Osteoblast (primary cell): ENCODE data around the gene SHISAL2B. TPM values are rescaled to one million over a fixed set of nuclear protein-coding genes. Genes with fewer than 3 reads are reported as not detected.
A peak's percentile ranks its signal among the peaks of the same experiment; 100 is the strongest.
"Not testable (repeated sequence)": the region's sequence is repeated elsewhere in the genome, so short reads cannot be mapped to it uniquely, and the experiment has no call there.

ENCODE experiments used
- DNase-seq: peaks from one replicate; pipeline ENCODE4 v3.0.0; 2011; ENCODE audit warnings: low spot score, mixed read lengths; ENCODE audit not compliant: insufficient read length; ENCODE audit errors: missing footprints
- H2AFZ ChIP-seq: 2 replicates; pipeline ENCODE4 v1.6.0; 2011; ENCODE audit warnings: mild to moderate bottlenecking, low read length
- H3K27ac ChIP-seq: 2 replicates; pipeline ENCODE4 v1.5.1; 2011; ENCODE audit warnings: mild to moderate bottlenecking, low read depth, low read length, moderate library complexity
- H3K27me3 ChIP-seq: 2 replicates; pipeline ENCODE4 v1.6.0; 2012; ENCODE audit warnings: mild to moderate bottlenecking, control low read depth, inconsistent platforms, low read length, moderate library complexity; ENCODE audit not compliant: insufficient read depth
- H3K36me3 ChIP-seq: 2 replicates; pipeline ENCODE4 v1.5.1; 2011; ENCODE audit warnings: mild to moderate bottlenecking, low read length, control low read depth, moderate library complexity; ENCODE audit not compliant: insufficient read depth
- H3K4me1 ChIP-seq: 2 replicates; pipeline ENCODE4 v1.5.1; 2011; ENCODE audit warnings: mild to moderate bottlenecking, low read length, control low read depth, moderate library complexity; ENCODE audit not compliant: insufficient read depth
- H3K4me2 ChIP-seq: 2 replicates; pipeline ENCODE4 v1.6.0; 2011; ENCODE audit warnings: mild to moderate bottlenecking, low read length; ENCODE audit not compliant: insufficient read depth
- H3K4me3 ChIP-seq: fragments of 200-600 bp; sonication (generic); 3 replicates; pipeline ENCODE4 v1.5.1; 2012; ENCODE audit warnings: mild to moderate bottlenecking, low read length, inconsistent platforms; ENCODE audit not compliant: insufficient read depth
- H3K79me2 ChIP-seq: 2 replicates; pipeline ENCODE4 v1.6.0; 2012; ENCODE audit warnings: mild to moderate bottlenecking, low read length, control low read depth, inconsistent platforms; ENCODE audit not compliant: insufficient read depth
- H3K9me3 ChIP-seq: 2 replicates; pipeline ENCODE4 v1.5.1; 2011; ENCODE audit warnings: low read depth, low read length, control low read depth
- H4K20me1 ChIP-seq: 2 replicates; pipeline ENCODE4 v1.6.0; 2012; ENCODE audit warnings: mild to moderate bottlenecking, low read length, control low read depth; ENCODE audit not compliant: insufficient read depth
- total RNA-seq: library from RNA; depleted of rRNA; stranded (reverse); fragments of >200 nt; gene quantifications from 2 replicates; pipeline ENCODE4 v1.2.3, GENCODE V29; 2012
- TF ChIP-seq, protein P1 (sequence below): IDR thresholded peaks from 2 replicates; pipeline ENCODE4 v1.5.1; 2011; ENCODE audit warnings: mild to moderate bottlenecking, low read depth, low read length, moderate library complexity; ENCODE audit errors: extremely low read depth

Gene SHISAL2B
- total RNA-seq, 1 donor, result not detected

DNA sequence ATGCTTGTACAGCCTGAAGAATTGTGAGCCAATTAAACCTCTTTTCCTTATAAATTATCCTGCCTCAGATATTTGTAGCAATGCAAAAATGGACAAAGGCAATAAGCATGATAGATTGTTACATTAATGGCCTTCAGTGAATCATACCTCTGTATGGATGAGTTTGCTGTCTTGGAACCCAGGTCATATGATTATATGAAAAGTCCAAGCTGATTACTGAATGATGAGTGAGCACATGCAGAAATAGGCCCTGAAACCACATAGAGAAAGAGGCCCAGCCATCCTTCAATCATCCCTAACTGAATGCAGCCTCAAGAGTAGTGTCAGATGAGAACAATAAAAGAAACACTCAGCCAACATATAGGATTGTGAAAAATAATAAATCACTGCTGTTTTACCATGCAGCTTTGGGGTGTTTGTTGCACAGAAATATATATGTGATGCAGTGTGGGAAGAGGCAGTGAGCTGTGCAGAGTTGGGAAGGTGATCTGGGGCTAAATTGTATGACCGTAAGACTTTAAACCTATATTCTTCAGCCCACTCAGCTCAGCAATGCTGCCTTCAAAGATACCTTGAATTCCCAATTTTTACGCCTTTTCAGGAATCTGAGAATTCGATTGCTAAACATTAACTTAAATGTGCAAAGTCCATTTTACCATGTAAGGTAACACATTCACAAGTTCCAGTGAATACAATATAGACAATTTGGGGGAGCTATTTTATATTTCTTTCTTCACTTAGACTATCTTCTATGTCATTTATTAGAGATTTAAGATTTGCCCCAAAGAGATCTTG lies 36.3 kb upstream of the SHISAL2B start:
- no peaks in the 10 kb centered on the region for H3K79me2 ChIP-seq
- H3K27me3 ChIP-seq, result no peaks in the 10 kb centered on the region
- TF ChIP-seq, protein P1, sequence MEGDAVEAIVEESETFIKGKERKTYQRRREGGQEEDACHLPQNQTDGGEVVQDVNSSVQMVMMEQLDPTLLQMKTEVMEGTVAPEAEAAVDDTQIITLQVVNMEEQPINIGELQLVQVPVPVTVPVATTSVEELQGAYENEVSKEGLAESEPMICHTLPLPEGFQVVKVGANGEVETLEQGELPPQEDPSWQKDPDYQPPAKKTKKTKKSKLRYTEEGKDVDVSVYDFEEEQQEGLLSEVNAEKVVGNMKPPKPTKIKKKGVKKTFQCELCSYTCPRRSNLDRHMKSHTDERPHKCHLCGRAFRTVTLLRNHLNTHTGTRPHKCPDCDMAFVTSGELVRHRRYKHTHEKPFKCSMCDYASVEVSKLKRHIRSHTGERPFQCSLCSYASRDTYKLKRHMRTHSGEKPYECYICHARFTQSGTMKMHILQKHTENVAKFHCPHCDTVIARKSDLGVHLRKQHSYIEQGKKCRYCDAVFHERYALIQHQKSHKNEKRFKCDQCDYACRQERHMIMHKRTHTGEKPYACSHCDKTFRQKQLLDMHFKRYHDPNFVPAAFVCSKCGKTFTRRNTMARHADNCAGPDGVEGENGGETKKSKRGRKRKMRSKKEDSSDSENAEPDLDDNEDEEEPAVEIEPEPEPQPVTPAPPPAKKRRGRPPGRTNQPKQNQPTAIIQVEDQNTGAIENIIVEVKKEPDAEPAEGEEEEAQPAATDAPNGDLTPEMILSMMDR, result no peak
- H2AFZ ChIP-seq, result no peak overlapping the region
- H3K4me1 ChIP-seq, result peaks cover 5% of the 10 kb centered on the region
- no peak overlapping the region for H3K27ac ChIP-seq
- no peaks in the 10 kb centered on the region for H4K20me1 ChIP-seq
- no peak overlapping the region for H3K4me3 ChIP-seq
- H3K36me3 ChIP-seq, result no peaks in the 10 kb centered on the region
- peak; percentile 64 for DNase-seq
- no peak overlapping the region for H3K4me2 ChIP-seq
- no peaks in the 10 kb centered on the region for H3K9me3 ChIP-seq

DNA sequence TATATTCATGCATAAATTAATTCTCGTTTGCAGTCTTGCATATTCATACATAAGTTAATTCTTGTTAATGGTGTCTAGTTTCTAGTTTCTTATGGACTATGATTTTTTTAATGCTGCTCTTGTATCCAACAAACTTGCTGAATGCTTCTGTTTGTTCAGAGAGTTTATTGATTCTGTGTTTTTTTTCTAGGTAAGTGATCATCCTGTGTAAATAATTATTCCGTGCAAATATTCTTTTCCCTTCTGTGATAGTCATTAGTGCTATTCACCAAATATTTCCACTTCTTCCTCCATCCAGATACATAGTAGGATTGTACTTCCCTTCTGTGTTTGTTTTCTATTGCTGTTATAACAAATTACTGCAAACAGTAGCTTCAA lies 35.8 kb upstream of the SHISAL2B start:
- no peak for DNase-seq
- Histone ChIP-seq H4K20me1 (no peaks in the 10 kb centered on the region), H3K4me2 (no peak overlapping the region), H3K79me2 (no peaks in the 10 kb centered on the region), H3K4me1 (peaks cover 5% of the 10 kb centered on the region), H2AFZ (no peak overlapping the region), H3K9me3 (no peaks in the 10 kb centered on the region), H3K36me3 (no peaks in the 10 kb centered on the region), H3K27ac (no peak overlapping the region), H3K4me3 (no peak overlapping the region), H3K27me3 (peaks cover 1% of the 10 kb centered on the region)
- TF ChIP-seq, protein P1, result no peak

DNA sequence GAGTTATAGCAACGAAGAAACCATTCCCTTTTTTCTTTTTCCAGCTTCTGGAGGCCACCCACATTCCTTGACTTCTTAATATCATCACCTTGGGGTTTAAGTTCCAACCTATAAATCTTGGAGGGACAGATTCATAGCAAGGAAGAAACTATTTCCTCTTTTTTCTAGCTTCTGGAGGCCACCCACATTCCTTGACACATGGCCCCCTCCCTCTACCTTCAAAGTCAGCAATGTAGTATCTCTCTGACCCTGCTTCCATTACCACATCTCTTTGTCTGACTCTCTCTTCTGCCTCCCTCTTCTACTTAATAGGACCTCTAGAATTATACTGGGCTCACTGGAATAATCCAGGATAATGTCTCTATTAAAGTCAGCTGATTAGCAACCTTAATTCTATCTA lies 34.7 kb upstream of the SHISAL2B start:
- no peak overlapping the region for H3K4me3 ChIP-seq
- H3K79me2 ChIP-seq, result no peaks in the 10 kb centered on the region
- peaks cover 5% of the 10 kb centered on the region for H3K4me1 ChIP-seq
- no peak overlapping the region for H2AFZ ChIP-seq
- H4K20me1 ChIP-seq, result no peaks in the 10 kb centered on the region
- H3K9me3 ChIP-seq, result no peaks in the 10 kb centered on the region
- TF ChIP-seq, protein P1, result no peak
- H3K27ac ChIP-seq, result no peak overlapping the region
- no peak for DNase-seq
- peaks cover 2% of the 10 kb centered on the region for H3K27me3 ChIP-seq
- H3K4me2 ChIP-seq, result no peak overlapping the region
- H3K36me3 ChIP-seq, result no peaks in the 10 kb centered on the region

DNA sequence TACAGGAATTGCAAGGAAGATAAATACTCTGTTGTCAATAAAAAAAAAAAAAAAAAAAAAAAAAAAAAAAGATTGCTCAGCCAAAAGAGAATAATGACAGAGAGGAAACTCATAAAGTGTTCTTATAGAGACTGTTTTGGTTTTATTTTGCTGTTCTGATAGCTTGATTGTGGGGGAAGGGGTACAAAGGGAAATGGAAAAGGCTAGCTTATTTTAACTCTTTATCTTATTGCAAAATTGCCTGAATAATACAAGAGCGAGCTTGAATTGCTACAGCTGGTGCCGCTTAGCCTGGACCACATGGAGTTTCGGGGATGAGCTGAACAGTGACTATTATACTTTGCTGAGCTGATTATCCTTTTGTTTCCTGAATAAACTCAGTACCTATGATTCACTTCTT lies 31.0 kb upstream of the SHISAL2B start:
- peaks cover 2% of the 10 kb centered on the region for H3K4me1 ChIP-seq
- DNase-seq, result no peak
- H3K27me3 ChIP-seq, result peaks cover 2% of the 10 kb centered on the region
- TF ChIP-seq, protein P1, result no peak
- H3K36me3 ChIP-seq, result no peaks in the 10 kb centered on the region
- no peak overlapping the region for H3K4me3 ChIP-seq
- no peak overlapping the region for H3K27ac ChIP-seq
- H3K79me2 ChIP-seq, result no peaks in the 10 kb centered on the region
- H3K9me3 ChIP-seq, result no peaks in the 10 kb centered on the region
- H4K20me1 ChIP-seq, result no peaks in the 10 kb centered on the region
- no peak overlapping the region for H3K4me2 ChIP-seq
- H2AFZ ChIP-seq, result no peak overlapping the region

DNA sequence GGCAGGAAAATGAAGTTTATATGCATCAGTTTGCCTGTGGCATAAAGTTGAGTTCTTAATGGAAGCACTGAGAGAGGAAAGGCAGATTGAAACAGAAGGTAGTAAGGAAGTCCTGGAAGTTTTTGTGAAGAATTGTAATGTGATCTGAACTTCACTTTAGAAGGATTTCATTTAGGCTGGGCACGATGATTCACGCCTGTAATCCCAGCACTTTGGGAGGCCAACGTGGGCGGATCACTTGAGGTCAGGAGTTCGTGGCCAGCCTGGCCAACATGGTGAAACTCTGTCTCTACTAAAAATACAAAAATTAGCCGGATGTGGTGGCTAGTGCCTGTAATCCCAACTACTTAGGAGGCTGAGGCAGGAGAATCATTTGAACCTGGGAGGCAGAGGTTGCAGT lies 27.1 kb upstream of the SHISAL2B start:
- H3K4me1 ChIP-seq, H3K9me3 ChIP-seq, H3K27me3 ChIP-seq, H3K36me3 ChIP-seq, H3K27ac ChIP-seq, H2AFZ ChIP-seq, H3K79me2 ChIP-seq, H4K20me1 ChIP-seq, DNase-seq, H3K4me3 ChIP-seq: not testable (repeated sequence)
- peak overlapping the region; percentile 42 for H3K4me2 ChIP-seq
